Chondrocyte (in vitro differentiated cells): ENCODE data around the gene FAM193A. TPM values are rescaled to one million over a fixed set of nuclear protein-coding genes. Genes with fewer than 3 reads are reported as not detected.
"Not testable (repeated sequence)": the region's sequence is repeated elsewhere in the genome, so short reads cannot be mapped to it uniquely, and the experiment has no call there.

Experiments
- DNase-seq: peaks from one replicate; pipeline ENCODE4 v3.0.0; 2021; ENCODE audit warnings: mixed read lengths, low spot score
- H3K27ac Mint-ChIP-seq: one replicate; pipeline ENCODE4 v1.8.0; 2021; ENCODE audit warnings: mild to moderate bottlenecking, moderate library complexity, mixed read lengths; ENCODE audit not compliant: unreplicated experiment
- H3K27me3 Mint-ChIP-seq: 2 replicates; pipeline ENCODE4 v1.8.0; 2021; ENCODE audit warnings: low read depth, mixed read lengths
- H3K36me3 Mint-ChIP-seq: 2 replicates; pipeline ENCODE4 v1.8.0; 2021; ENCODE audit warnings: low read depth, mixed read lengths
- H3K4me1 Mint-ChIP-seq: 2 replicates; pipeline ENCODE4 v1.8.0; 2021; ENCODE audit warnings: low read depth, mild to moderate bottlenecking, mixed read lengths
- H3K4me3 Mint-ChIP-seq: one replicate; pipeline ENCODE4 v1.8.0; 2021; ENCODE audit warnings: mild to moderate bottlenecking, moderate library complexity, mixed read lengths; ENCODE audit not compliant: unreplicated experiment
- H3K9me3 Mint-ChIP-seq: 2 replicates; pipeline ENCODE4 v1.8.0; 2021; ENCODE audit warnings: low read depth, mixed read lengths
- total RNA-seq: library from RNA; stranded (reverse); gene quantifications from 3 replicates; pipeline ENCODE4 v1.2.1, GENCODE V29; 2021
- TF ChIP-seq, protein P1 (sequence below): fragments of 200-600 bp; sonication (generic); IDR thresholded peaks from 2 replicates; pipeline ENCODE4 v1.5.0; 2021; ENCODE audit warnings: antibody characterized with exemption, mild to moderate bottlenecking, moderate library complexity

FAM193A gene
- total RNA-seq, 1 donor from 2014 or later = 24.9 TPM

GRCh38 chr4:2511645-2512131 is 24.8 kb upstream of the FAM193A start:
- TF ChIP-seq, protein P1, sequence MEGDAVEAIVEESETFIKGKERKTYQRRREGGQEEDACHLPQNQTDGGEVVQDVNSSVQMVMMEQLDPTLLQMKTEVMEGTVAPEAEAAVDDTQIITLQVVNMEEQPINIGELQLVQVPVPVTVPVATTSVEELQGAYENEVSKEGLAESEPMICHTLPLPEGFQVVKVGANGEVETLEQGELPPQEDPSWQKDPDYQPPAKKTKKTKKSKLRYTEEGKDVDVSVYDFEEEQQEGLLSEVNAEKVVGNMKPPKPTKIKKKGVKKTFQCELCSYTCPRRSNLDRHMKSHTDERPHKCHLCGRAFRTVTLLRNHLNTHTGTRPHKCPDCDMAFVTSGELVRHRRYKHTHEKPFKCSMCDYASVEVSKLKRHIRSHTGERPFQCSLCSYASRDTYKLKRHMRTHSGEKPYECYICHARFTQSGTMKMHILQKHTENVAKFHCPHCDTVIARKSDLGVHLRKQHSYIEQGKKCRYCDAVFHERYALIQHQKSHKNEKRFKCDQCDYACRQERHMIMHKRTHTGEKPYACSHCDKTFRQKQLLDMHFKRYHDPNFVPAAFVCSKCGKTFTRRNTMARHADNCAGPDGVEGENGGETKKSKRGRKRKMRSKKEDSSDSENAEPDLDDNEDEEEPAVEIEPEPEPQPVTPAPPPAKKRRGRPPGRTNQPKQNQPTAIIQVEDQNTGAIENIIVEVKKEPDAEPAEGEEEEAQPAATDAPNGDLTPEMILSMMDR = no peak
- H3K36me3 Mint-ChIP-seq = peaks cover 19% of the 10 kb centered on the region
- H3K27ac Mint-ChIP-seq = no peak overlapping the region
- no peak overlapping the region for H3K4me3 Mint-ChIP-seq
- no peaks in the 10 kb centered on the region for H3K4me1 Mint-ChIP-seq
- H3K9me3 Mint-ChIP-seq = no peaks in the 10 kb centered on the region
- H3K27me3 Mint-ChIP-seq = no peaks in the 10 kb centered on the region
- DNase-seq = no peak

GRCh38 chr4:2512396-2513135 is 23.9 kb upstream of the FAM193A start:
- DNase-seq = no peak
- Mint-ChIP-seq H3K9me3 (no peaks in the 10 kb centered on the region), H3K27ac (no peak overlapping the region), H3K4me1 (no peaks in the 10 kb centered on the region), H3K27me3 (no peaks in the 10 kb centered on the region), H3K4me3 (no peak overlapping the region), H3K36me3 (peaks cover 19% of the 10 kb centered on the region)
- TF ChIP-seq, protein P1 = no peak

GRCh38 chr4:2514193-2514592 is 22.3 kb upstream of the FAM193A start:
- peaks cover 19% of the 10 kb centered on the region for H3K36me3 Mint-ChIP-seq
- not testable (repeated sequence) for H3K27ac Mint-ChIP-seq, H3K4me3 Mint-ChIP-seq, H3K27me3 Mint-ChIP-seq, DNase-seq, H3K4me1 Mint-ChIP-seq, H3K9me3 Mint-ChIP-seq

DNA sequence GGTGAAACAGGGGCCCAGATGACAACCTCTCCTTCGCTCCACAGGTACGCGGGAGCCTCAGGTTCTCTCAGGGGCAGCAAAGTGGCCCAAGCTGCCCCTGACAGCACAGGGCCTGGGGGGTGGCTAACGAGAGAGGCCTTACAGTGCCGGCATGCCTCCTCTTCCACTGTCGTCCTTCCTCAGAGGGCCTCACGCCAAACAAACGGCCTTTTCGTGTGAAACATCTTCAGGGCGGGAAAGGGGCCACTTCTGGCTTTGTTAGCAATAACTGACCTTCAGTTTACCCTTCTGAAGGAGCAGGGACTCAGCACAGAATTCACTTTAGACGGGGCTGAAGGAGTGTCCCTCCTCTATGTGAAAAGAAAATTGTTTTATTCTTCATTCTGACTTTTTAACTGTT is 21.5 kb upstream of the FAM193A start:
- not testable (repeated sequence) for H3K4me3 Mint-ChIP-seq

GRCh38 chr4:2515830-2516550 is 20.5 kb upstream of the FAM193A start:
- no peak overlapping the region for H3K4me3 Mint-ChIP-seq
- H3K9me3 Mint-ChIP-seq = no peaks in the 10 kb centered on the region
- TF ChIP-seq, protein P1 = no peak
- DNase-seq = no peak
- H3K27me3 Mint-ChIP-seq = no peaks in the 10 kb centered on the region
- peaks cover 18% of the 10 kb centered on the region for H3K36me3 Mint-ChIP-seq
- no peaks in the 10 kb centered on the region for H3K4me1 Mint-ChIP-seq
- no peak overlapping the region for H3K27ac Mint-ChIP-seq

More for the DNA sequence above, 21.5 kb upstream of the FAM193A start:
- H3K4me1 Mint-ChIP-seq, H3K27ac Mint-ChIP-seq, DNase-seq, H3K27me3 Mint-ChIP-seq, H3K9me3 Mint-ChIP-seq: not testable (repeated sequence)
- peaks cover 17% of the 10 kb centered on the region for H3K36me3 Mint-ChIP-seq

DNA sequence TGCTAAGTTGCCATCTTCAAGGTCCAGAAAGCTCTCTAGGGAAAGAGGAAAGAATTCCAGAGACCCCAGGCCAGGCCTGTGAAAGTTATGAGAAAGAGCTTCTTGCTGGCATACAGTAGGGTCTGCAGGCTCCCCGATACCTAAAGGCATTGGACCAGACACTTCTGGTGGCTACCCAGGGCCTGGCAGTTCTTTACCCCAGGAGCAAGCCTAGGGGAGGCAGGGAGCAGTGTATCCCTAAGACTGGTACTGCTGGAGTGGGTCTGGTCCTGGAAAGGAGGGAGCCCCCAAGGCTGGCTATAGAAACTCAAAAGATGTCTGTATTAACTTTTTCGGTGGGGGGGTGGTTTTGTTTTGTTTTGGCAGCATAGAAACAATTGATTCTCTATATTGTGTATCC is 19.8 kb upstream of the FAM193A start:
- H3K9me3 Mint-ChIP-seq = no peaks in the 10 kb centered on the region
- H3K4me3 Mint-ChIP-seq = no peak overlapping the region
- H3K36me3 Mint-ChIP-seq = peaks cover 18% of the 10 kb centered on the region
- no peaks in the 10 kb centered on the region for H3K27me3 Mint-ChIP-seq
- H3K4me1 Mint-ChIP-seq = no peaks in the 10 kb centered on the region
- TF ChIP-seq, protein P1 = no peak
- no peak overlapping the region for H3K27ac Mint-ChIP-seq
- no peak for DNase-seq
